Endothelial cell of umbilical vein (primary cell): ENCODE data around the gene RBM46. TPM values are rescaled to one million over a fixed set of nuclear protein-coding genes. Genes with fewer than 3 reads are reported as not detected.

Source experiments
- BruUV-seq: library from RNA; stranded (reverse); fragments of 400-500 nt; replicated peaks from 2 replicates; lab custom pipeline; 2021; lab: Mats Ljungman, UMichigan
- CTCF ChIA-PET: fragments of 300-600, 350-600 bp; sonication (Branson Sonifier 250); formaldehyde crosslinking; loops from one replicate; lab custom pipeline; 2021; ENCODE audit warnings: antibody characterized with exemption, inconsistent platforms; lab: Charles Lee
- POLR2A ChIA-PET: fragments of 300-600, 350-600 bp; sonication (Branson Sonifier 250); formaldehyde crosslinking; loops from one replicate; lab custom pipeline; 2021; ENCODE audit warnings: antibody characterized with exemption, inconsistent platforms; lab: Charles Lee
- DNase-seq: peaks from one replicate; pipeline ENCODE4 v3.0.0-alpha.2; 2011; ENCODE audit warnings: low read depth, low spot score
- FAIRE-seq: peaks from 2 replicates; lab custom pipeline; 2011; peaks lifted over from hg19 to GRCh38; lab: Jason Lieb, UNC
- H2AFZ ChIP-seq: 2 replicates; pipeline ENCODE4 v1.6.0; 2012; ENCODE audit warnings: low read depth, low read length, control low read depth, inconsistent platforms
- H3K27ac ChIP-seq: 2 replicates; pipeline ENCODE4 v1.5.1; 2011; ENCODE audit warnings: low read depth, mild to moderate bottlenecking, control low read depth, low read length, moderate library complexity; ENCODE audit not compliant: insufficient read depth
- H3K27me3 ChIP-seq, 2 experiments: 2 replicates each; pipeline versions ENCODE4 v1.6.0 to v1.6.1; 2011; ENCODE audit warnings: low read length in 2 of 2, mixed read lengths in 1 of 2; ENCODE audit not compliant: control insufficient read depth in 2 of 2, insufficient read depth in 2 of 2
- H3K36me3 ChIP-seq, 2 experiments: 2 replicates in 1 of 2; 3 replicates in 1 of 2; pipeline ENCODE4 v1.5.1; 2011; ENCODE audit warnings: low read length in 2 of 2, mild to moderate bottlenecking in 1 of 2, moderate library complexity in 1 of 2; ENCODE audit not compliant: control insufficient read depth in 2 of 2, insufficient read depth in 2 of 2; ENCODE audit errors: extremely low read depth in 1 of 2
- H3K4me1 ChIP-seq: 3 replicates; pipeline ENCODE4 v1.5.1; 2011; ENCODE audit warnings: mild to moderate bottlenecking, low read length; ENCODE audit not compliant: control insufficient read depth, insufficient read depth; ENCODE audit errors: extremely low read depth
- H3K4me2 ChIP-seq: 2 replicates; pipeline ENCODE4 v1.6.1; 2011; ENCODE audit warnings: low read length, control low read depth, mixed read lengths; ENCODE audit not compliant: insufficient read depth
- H3K4me3 ChIP-seq, 3 experiments: fragments of 200-600 bp in 1 of 3; sonication (generic), shearing (Covaris generic) in 1 of 3; replicated peaks in 1 of 3; 2 replicates each; pipeline ENCODE4 v1.5.1; 2011 to 2016; ENCODE audit warnings: control low read depth in 3 of 3, low read length in 3 of 3, mild to moderate bottlenecking in 2 of 3, inconsistent platforms in 1 of 3, low read depth in 1 of 3, moderate library complexity in 1 of 3; ENCODE audit not compliant: insufficient read depth in 1 of 3
- H3K79me2 ChIP-seq: 2 replicates; pipeline ENCODE4 v1.6.0; 2012; ENCODE audit warnings: low read length, inconsistent platforms; ENCODE audit not compliant: control insufficient read depth, insufficient read depth
- H3K9ac ChIP-seq: replicated peaks from 2 replicates; pipeline ENCODE3; 2011; ENCODE audit warnings: low read length, control low read depth; ENCODE audit not compliant: insufficient read depth; ENCODE audit errors: extremely low read depth
- H3K9me1 ChIP-seq: replicated peaks from 3 replicates; pipeline ENCODE4 v1.6.0; 2011; ENCODE audit warnings: mild to moderate bottlenecking, low read length; ENCODE audit not compliant: control insufficient read depth, insufficient read depth; ENCODE audit errors: extremely low read depth
- H3K9me3 ChIP-seq: replicated peaks from 2 replicates; pipeline ENCODE4 v1.5.1; 2012; ENCODE audit warnings: low read length, inconsistent platforms; ENCODE audit not compliant: control insufficient read depth, insufficient read depth
- H4K20me1 ChIP-seq: replicated peaks from 2 replicates; pipeline ENCODE3; 2011; ENCODE audit warnings: mild to moderate bottlenecking, low read length; ENCODE audit not compliant: control insufficient read depth, insufficient read depth; ENCODE audit errors: extremely low read depth
- CTCF ChIP-seq, 2 donors: IDR thresholded peaks; 1 replicate in 1 of 2; 2 replicates in 1 of 2; pipeline ENCODE4 v1.5.1; 2011; ENCODE audit warnings: low read length in 2 of 2, mild to moderate bottlenecking in 2 of 2, moderate library complexity in 2 of 2, control low read depth in 1 of 2, inconsistent platforms in 1 of 2, low read depth in 1 of 2; ENCODE audit not compliant: insufficient read depth in 1 of 2; ENCODE audit errors: extremely low read depth in 1 of 2
- EZH2 ChIP-seq: IDR thresholded peaks from 2 replicates; pipeline ENCODE4 v1.6.1; 2012; ENCODE audit warnings: borderline replicate concordance, low read depth, mild to moderate bottlenecking, moderate library complexity, low read length, inconsistent platforms; ENCODE audit not compliant: severe bottlenecking
- FOS ChIP-seq: IDR thresholded peaks from 2 replicates; pipeline ENCODE4 v1.6.1; 2011; ENCODE audit warnings: mild to moderate bottlenecking, low read length, moderate library complexity, borderline replicate concordance; ENCODE audit not compliant: insufficient read depth
- GATA2 ChIP-seq: IDR thresholded peaks from 2 replicates; pipeline ENCODE4 v1.7.0; 2011; ENCODE audit warnings: low read depth, mild to moderate bottlenecking, moderate library complexity, mixed read lengths, low read length; ENCODE audit not compliant: insufficient read length, insufficient read depth
- JUN ChIP-seq: IDR thresholded peaks from 2 replicates; pipeline ENCODE4 v1.6.1; 2011; ENCODE audit warnings: borderline replicate concordance, low read depth; ENCODE audit not compliant: insufficient read length, insufficient read depth
- MAX ChIP-seq: IDR thresholded peaks from 2 replicates; pipeline ENCODE4 v1.6.1; 2011; ENCODE audit not compliant: insufficient read depth, insufficient read length
- MYC ChIP-seq: IDR thresholded peaks from one replicate; pipeline ENCODE4 v1.6.1; 2011; ENCODE audit warnings: mild to moderate bottlenecking, low read depth, low read length
- POLR2A ChIP-seq: IDR thresholded peaks from 2 replicates; pipeline ENCODE4 v1.6.1; 2012; ENCODE audit warnings: low read depth, mild to moderate bottlenecking, control low read depth, low read length
- POLR2AphosphoS5 ChIP-seq: IDR thresholded peaks from 2 replicates; pipeline ENCODE4 v1.6.1; 2012; ENCODE audit warnings: low read depth, mild to moderate bottlenecking, control low read depth, low read length, moderate library complexity; ENCODE audit not compliant: insufficient read depth
- dilution Hi-C: fragments of 300-500 bp; cut with MboI; formaldehyde crosslinking; loops from one replicate; pipeline ENCODE4 v1.15.0; 2019; ENCODE audit warnings: low sequenced_read_pairs; ENCODE audit not compliant: extremely low pct_ligation_motif_present
- intact Hi-C: fragments of 100-400 bp; cut with micrococcal nuclease; formaldehyde crosslinking; loops from one replicate; pipeline ENCODE4 v1.10.0; 2022
- polyA plus RNA-seq, 4 experiments: library from polyadenylated mRNA; depleted of rRNA in 3 of 4; stranded (reverse) in 3 of 4; unstranded in 1 of 4; fragments of >200 nt; gene quantifications; 2 replicates each; pipeline versions ENCODE4 v1.2.1 to v1.2.3, GENCODE V29; 2011 to 2012; ENCODE audit warnings: missing spikeins in 1 of 4
- total RNA-seq: library from RNA; stranded (reverse); gene quantifications from 2 replicates; pipeline ENCODE4 v1.2.3, GENCODE V29; 2021

The RBM46 gene
- total and polyA plus RNA-seq, 2 donors (not counting 3 experiments of a cell fraction or from before 2014, with no cell fraction given): not detected

- ChIA-PET CTCF (interaction anchor here (1.0 to 1.2 kb wide), 4 partner anchors 47 to 518 kb away, joined by 3 read pairs; no protein-coding TSS in a partner anchor), POLR2A (no interaction called here)
- DNase-seq: no peak
- no peak overlapping the region for H3K9ac ChIP-seq
- no peaks in the 10 kb centered on the region for H3K36me3 ChIP-seq
- no peak overlapping the region for H3K27ac ChIP-seq
- H3K79me2 ChIP-seq: no peaks in the 10 kb centered on the region
- no peaks in the 10 kb centered on the region for H3K27me3 ChIP-seq
- H3K4me1 ChIP-seq: no peaks in the 10 kb centered on the region
- no peak overlapping the region for H3K4me2 ChIP-seq
- TF ChIP-seq MAX (no peak), GATA2 (no peak), EZH2 (no peak), JUN (no peak), POLR2A (no peak), CTCF (IDR thresholded peaks at IDR 0.05; ENCODE audit: extremely low read depth in 1 of 2, insufficient read depth in 1 of 2, low read depth in 1 of 2, low read length in 2 of 2) (no peak), FOS (no peak), POLR2AphosphoS5 (no peak), MYC (no peak)
- BruUV-seq: no TSS peak
- H4K20me1 ChIP-seq: no peaks in the 10 kb centered on the region
- dilution Hi-C loops (no loop called here), intact Hi-C loops (loop anchor here (2.0 to 5.0 kb wide), 2 partner anchors 498 to 516 kb away; no protein-coding TSS in a partner anchor)
- H2AFZ ChIP-seq: no peak overlapping the region
- FAIRE-seq: no peak
- H3K9me3 ChIP-seq: no peaks in the 10 kb centered on the region
- no peak overlapping the region for H3K4me3 ChIP-seq
- no peaks in the 10 kb centered on the region for H3K9me1 ChIP-seq
Observed at GRCh38 chr4:154854362-154854761, 73.3 kb downstream of the RBM46 start.
